ENCODE results near the gene TRIP4. TPM values are rescaled to one million over a fixed set of nuclear protein-coding genes. Genes with fewer than 3 reads are reported as not detected.
A peak's percentile ranks its signal among the peaks of the same experiment; 100 is the strongest.

The TRIP4 gene
- total RNA-seq, 4 donors from 2014 or later, result 13.0 to 23.7 (median 18.0) TPM

GRCh38 chr15:64502551-64502950 lies 114.9 kb downstream of the TRIP4 start:
- DNase-seq (ENCODE audit: low spot score in 2 of 2), result no peak
- 84 to 88% methylated on average over 3 of the region's 3 CpGs for WGBS, 2 donors
- Histone ChIP-seq H3K4me1 (peaks cover 0 to 49% (median 32%) of the 10 kb centered on the region in 4 donors), H3K4me3 (no peak overlapping the region), H3K36me3 (peaks cover 0 to 25% (median 0%) of the 10 kb centered on the region in 3 donors), H3K27me3 (no peaks in the 10 kb centered on the region), H3K27ac (peak overlapping the region in 1 of 4 donors; percentile 5), H3K9me3 (no peaks in the 10 kb centered on the region)
- no peak for TF ChIP-seq POLR2A (IDR thresholded peaks at IDR 0.05)
- TF ChIP-seq CTCF (IDR thresholded peaks at IDR 0.05), result no peak
- no peak for TF ChIP-seq EP300 (IDR thresholded peaks at IDR 0.05)

- no peak for TF ChIP-seq EP300 (IDR thresholded peaks at IDR 0.05)
- no peak for TF ChIP-seq POLR2A (IDR thresholded peaks at IDR 0.05)
- no peak for TF ChIP-seq CTCF (IDR thresholded peaks at IDR 0.05)
- Histone ChIP-seq H3K4me3 (no peak overlapping the region), H3K36me3 (peaks cover 0 to 25% (median 0%) of the 10 kb centered on the region in 3 donors), H3K27me3 (no peaks in the 10 kb centered on the region), H3K27ac (peak overlapping the region in 2 of 4 donors; percentile 5 to 28), H3K9me3 (no peaks in the 10 kb centered on the region), H3K4me1 (peaks cover 0 to 55% (median 36%) of the 10 kb centered on the region in 4 donors)
- no peak for DNase-seq (ENCODE audit: low spot score in 2 of 2)
- 39 to 44% methylated on average over 4 of the region's 4 CpGs for WGBS, 2 donors
Observed at GRCh38 chr15:64503197-64503596, 115.6 kb downstream of the TRIP4 start.

- TF ChIP-seq EP300 (IDR thresholded peaks at IDR 0.05) (no peak), CTCF (IDR thresholded peaks at IDR 0.05) (no peak), POLR2A (IDR thresholded peaks at IDR 0.05) (no peak)
- DNase-seq (ENCODE audit: low spot score in 2 of 2), result no peak
- H3K27me3 ChIP-seq, result no peaks in the 10 kb centered on the region
- H3K9me3 ChIP-seq, result no peaks in the 10 kb centered on the region
- peaks cover 0 to 25% (median 0%) of the 10 kb centered on the region in 3 donors for H3K36me3 ChIP-seq
- no peak overlapping the region for H3K4me3 ChIP-seq
- H3K27ac ChIP-seq, result peak overlapping the region in 2 of 4 donors; percentile 5 to 28
- H3K4me1 ChIP-seq, result peaks cover 0 to 57% (median 37%) of the 10 kb centered on the region in 4 donors
- 17 to 19% methylated on average over 1 of the region's 1 CpG for WGBS, 2 donors
Observed at GRCh38 chr15:64503640-64504039, 116.0 kb downstream of the TRIP4 start.

Small RNA genes lying within 50 kb of the gene (small RNA-seq; reads per million reads assigned to genes)
- not detected for gene RF00019
- not detected for gene RF00554

Other genes starting within 250 kb of the TRIP4 start
- 10 to 100 TPM in 3 of 4 donors, 1 to 10 TPM in 1; 1.2 to 45.9 (median 28.7) TPM for gene SNX22, start 236.1 kb upstream of the TRIP4 start, total RNA-seq
- gene PPIB, start 224.8 kb upstream of the TRIP4 start, total RNA-seq, result 100 to 1,000 TPM; 168 to 290 (median 214) TPM
- 10 to 100 TPM; 20.5 to 25.8 (median 22.5) TPM for gene CSNK1G1, start 31.7 kb upstream of the TRIP4 start, total RNA-seq
- 1 to 10 TPM in 1 of 4 donors, not detected in 3; 1.6 TPM for gene PCLAF, start 6.4 kb upstream of the TRIP4 start, total RNA-seq
- 10 to 100 TPM; 22.9 to 38.7 (median 27.1) TPM for gene ZNF609, start 72.7 kb downstream of the TRIP4 start, total RNA-seq

All from tibial nerve (tissue), 4 donors.